Right lobe of liver (tissue), 4 donors: ENCODE results near the gene CSTB.

Experiments
- POLR2A ChIP-seq: fragments of 450-650 bp; IDR thresholded peaks from one replicate; pipeline ENCODE4 v1.6.1; 2017; ENCODE audit warnings: antibody characterized with exemption, mild to moderate bottlenecking
- TF ChIP-seq, protein P1 (sequence below), 4 donors: fragments of 200-600 bp in 3 of 4; fragments of 450-650 bp in 1 of 4; IDR thresholded peaks; one replicate each; pipeline versions ENCODE4 v1.5.1 to v1.8.0; 2016 to 2022; ENCODE audit warnings: antibody characterized with exemption in 4 of 4, mild to moderate bottlenecking in 2 of 4
- donor health status: DM: no; HTN: no; CAD: no.
- donor health status: DM: no; HTN: no; CAD: no.
- donor health status: DM: no; HTN: yes; CAD: no.

GRCh38 chr21:43734928-43735229, 41.2 kb downstream of the CSTB start:
- TF ChIP-seq POLR2A = no peak
- TF ChIP-seq, protein P1, sequence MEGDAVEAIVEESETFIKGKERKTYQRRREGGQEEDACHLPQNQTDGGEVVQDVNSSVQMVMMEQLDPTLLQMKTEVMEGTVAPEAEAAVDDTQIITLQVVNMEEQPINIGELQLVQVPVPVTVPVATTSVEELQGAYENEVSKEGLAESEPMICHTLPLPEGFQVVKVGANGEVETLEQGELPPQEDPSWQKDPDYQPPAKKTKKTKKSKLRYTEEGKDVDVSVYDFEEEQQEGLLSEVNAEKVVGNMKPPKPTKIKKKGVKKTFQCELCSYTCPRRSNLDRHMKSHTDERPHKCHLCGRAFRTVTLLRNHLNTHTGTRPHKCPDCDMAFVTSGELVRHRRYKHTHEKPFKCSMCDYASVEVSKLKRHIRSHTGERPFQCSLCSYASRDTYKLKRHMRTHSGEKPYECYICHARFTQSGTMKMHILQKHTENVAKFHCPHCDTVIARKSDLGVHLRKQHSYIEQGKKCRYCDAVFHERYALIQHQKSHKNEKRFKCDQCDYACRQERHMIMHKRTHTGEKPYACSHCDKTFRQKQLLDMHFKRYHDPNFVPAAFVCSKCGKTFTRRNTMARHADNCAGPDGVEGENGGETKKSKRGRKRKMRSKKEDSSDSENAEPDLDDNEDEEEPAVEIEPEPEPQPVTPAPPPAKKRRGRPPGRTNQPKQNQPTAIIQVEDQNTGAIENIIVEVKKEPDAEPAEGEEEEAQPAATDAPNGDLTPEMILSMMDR (IDR thresholded peaks at IDR 0.05) = no peak
